Keratinocyte (primary cell): Measurements from ENCODE around the gene ZNF470.

Source experiments
- CTCF ChIP-seq, 3 experiments: IDR thresholded peaks in 1 of 3; conservative IDR thresholded peaks in 1 of 3; optimal IDR thresholded peaks in 1 of 3; 2 replicates in 2 of 3; 3 replicates in 1 of 3; pipeline versions ENCODE3 to v1.5.1; 2011; ENCODE audit warnings: low read length in 3 of 3, mild to moderate bottlenecking in 3 of 3, moderate library complexity in 2 of 3, control low read depth in 1 of 3, inconsistent platforms in 1 of 3; ENCODE audit not compliant: insufficient read depth in 2 of 3; ENCODE audit errors: extremely low read depth in 1 of 3
- EZH2 ChIP-seq: IDR thresholded peaks from one replicate; pipeline ENCODE4 v1.6.1; 2012; ENCODE audit warnings: inconsistent platforms, mild to moderate bottlenecking, low read length, moderate library complexity

- TF ChIP-seq CTCF (optimal IDR thresholded peaks at IDR 0.05 in 1 of 3, IDR thresholded peaks at IDR 0.05 in 1 of 3, conservative IDR thresholded peaks at IDR 0.05 in 1 of 3; ENCODE audit: extremely low read depth in 1 of 3, insufficient read depth in 2 of 3, low read length in 3 of 3) (no peak), EZH2 (no peak)
Observed at GRCh38 chr19:56622374-56622773, 55.1 kb downstream of the ZNF470 start.
